ENCODE data around the gene KLF11. TPM values are rescaled to one million over a fixed set of nuclear protein-coding genes. Genes with fewer than 3 reads are reported as not detected.
A peak's percentile ranks its signal among the peaks of the same experiment; 100 is the strongest.

The KLF11 gene
- total and polyA plus RNA-seq, 2 of the 8 experiments (the other 6 are each of a cell fraction or from before 2014, with no cell fraction given), result 6.4 to 10.1 TPM

GRCh38 chr2:10097352-10098148 is 54.2 kb downstream of the KLF11 start (continued):
- TF ChIP-seq, protein P1, sequence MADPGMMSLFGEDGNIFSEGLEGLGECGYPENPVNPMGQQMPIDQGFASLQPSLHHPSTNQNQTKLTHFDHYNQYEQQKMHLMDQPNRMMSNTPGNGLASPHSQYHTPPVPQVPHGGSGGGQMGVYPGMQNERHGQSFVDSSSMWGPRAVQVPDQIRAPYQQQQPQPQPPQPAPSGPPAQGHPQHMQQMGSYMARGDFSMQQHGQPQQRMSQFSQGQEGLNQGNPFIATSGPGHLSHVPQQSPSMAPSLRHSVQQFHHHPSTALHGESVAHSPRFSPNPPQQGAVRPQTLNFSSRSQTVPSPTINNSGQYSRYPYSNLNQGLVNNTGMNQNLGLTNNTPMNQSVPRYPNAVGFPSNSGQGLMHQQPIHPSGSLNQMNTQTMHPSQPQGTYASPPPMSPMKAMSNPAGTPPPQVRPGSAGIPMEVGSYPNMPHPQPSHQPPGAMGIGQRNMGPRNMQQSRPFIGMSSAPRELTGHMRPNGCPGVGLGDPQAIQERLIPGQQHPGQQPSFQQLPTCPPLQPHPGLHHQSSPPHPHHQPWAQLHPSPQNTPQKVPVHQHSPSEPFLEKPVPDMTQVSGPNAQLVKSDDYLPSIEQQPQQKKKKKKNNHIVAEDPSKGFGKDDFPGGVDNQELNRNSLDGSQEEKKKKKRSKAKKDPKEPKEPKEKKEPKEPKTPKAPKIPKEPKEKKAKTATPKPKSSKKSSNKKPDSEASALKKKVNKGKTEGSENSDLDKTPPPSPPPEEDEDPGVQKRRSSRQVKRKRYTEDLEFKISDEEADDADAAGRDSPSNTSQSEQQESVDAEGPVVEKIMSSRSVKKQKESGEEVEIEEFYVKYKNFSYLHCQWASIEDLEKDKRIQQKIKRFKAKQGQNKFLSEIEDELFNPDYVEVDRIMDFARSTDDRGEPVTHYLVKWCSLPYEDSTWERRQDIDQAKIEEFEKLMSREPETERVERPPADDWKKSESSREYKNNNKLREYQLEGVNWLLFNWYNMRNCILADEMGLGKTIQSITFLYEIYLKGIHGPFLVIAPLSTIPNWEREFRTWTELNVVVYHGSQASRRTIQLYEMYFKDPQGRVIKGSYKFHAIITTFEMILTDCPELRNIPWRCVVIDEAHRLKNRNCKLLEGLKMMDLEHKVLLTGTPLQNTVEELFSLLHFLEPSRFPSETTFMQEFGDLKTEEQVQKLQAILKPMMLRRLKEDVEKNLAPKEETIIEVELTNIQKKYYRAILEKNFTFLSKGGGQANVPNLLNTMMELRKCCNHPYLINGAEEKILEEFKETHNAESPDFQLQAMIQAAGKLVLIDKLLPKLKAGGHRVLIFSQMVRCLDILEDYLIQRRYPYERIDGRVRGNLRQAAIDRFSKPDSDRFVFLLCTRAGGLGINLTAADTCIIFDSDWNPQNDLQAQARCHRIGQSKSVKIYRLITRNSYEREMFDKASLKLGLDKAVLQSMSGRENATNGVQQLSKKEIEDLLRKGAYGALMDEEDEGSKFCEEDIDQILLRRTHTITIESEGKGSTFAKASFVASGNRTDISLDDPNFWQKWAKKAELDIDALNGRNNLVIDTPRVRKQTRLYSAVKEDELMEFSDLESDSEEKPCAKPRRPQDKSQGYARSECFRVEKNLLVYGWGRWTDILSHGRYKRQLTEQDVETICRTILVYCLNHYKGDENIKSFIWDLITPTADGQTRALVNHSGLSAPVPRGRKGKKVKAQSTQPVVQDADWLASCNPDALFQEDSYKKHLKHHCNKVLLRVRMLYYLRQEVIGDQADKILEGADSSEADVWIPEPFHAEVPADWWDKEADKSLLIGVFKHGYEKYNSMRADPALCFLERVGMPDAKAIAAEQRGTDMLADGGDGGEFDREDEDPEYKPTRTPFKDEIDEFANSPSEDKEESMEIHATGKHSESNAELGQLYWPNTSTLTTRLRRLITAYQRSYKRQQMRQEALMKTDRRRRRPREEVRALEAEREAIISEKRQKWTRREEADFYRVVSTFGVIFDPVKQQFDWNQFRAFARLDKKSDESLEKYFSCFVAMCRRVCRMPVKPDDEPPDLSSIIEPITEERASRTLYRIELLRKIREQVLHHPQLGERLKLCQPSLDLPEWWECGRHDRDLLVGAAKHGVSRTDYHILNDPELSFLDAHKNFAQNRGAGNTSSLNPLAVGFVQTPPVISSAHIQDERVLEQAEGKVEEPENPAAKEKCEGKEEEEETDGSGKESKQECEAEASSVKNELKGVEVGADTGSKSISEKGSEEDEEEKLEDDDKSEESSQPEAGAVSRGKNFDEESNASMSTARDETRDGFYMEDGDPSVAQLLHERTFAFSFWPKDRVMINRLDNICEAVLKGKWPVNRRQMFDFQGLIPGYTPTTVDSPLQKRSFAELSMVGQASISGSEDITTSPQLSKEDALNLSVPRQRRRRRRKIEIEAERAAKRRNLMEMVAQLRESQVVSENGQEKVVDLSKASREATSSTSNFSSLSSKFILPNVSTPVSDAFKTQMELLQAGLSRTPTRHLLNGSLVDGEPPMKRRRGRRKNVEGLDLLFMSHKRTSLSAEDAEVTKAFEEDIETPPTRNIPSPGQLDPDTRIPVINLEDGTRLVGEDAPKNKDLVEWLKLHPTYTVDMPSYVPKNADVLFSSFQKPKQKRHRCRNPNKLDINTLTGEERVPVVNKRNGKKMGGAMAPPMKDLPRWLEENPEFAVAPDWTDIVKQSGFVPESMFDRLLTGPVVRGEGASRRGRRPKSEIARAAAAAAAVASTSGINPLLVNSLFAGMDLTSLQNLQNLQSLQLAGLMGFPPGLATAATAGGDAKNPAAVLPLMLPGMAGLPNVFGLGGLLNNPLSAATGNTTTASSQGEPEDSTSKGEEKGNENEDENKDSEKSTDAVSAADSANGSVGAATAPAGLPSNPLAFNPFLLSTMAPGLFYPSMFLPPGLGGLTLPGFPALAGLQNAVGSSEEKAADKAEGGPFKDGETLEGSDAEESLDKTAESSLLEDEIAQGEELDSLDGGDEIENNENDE (IDR thresholded peaks at IDR 0.05; ENCODE audit: insufficient replicate concordance, low read length), result no peak
- TF ChIP-seq ATF3 (IDR thresholded peaks at IDR 0.05; ENCODE audit: insufficient read depth, low read depth, low read length) (no peak), HDAC2 (IDR thresholded peaks at IDR 0.05; ENCODE audit: borderline replicate concordance in 1 of 2, low read depth in 2 of 2, low read length in 2 of 2) (peak in 1 of 2 experiments; percentile 74; a peak in 1 of 4 replicates), BACH1 (IDR thresholded peaks at IDR 0.05; ENCODE audit: low read length) (peak; percentile 84), JUND (IDR thresholded peaks at IDR 0.05; ENCODE audit: low read length) (0 out of 2 replicates have a peak, but pooled peaks have one; percentile 39), SUZ12 (IDR thresholded peaks at IDR 0.05; ENCODE audit: low read length) (no peak), MAFK (IDR thresholded peaks at IDR 0.05; ENCODE audit: low read depth, low read length) (no peak), RAD21 (IDR thresholded peaks at IDR 0.05 in 1 of 2, conservative IDR thresholded peaks at IDR 0.05 in 1 of 2; ENCODE audit: low read depth in 2 of 2, low read length in 2 of 2) (peak; percentile 83 to 87)
